ENCODE results near the gene FAM110D.

Gene FAM110D

GRCh38 chr1:26197813-26198212 is 38.9 kb downstream of the FAM110D start:
- no peaks in the 10 kb centered on the region for H3K36me3 ChIP-seq (ENCODE audit: insufficient read depth, low read length)
- H4K20me1 ChIP-seq (ENCODE audit: insufficient read depth, low read length, poor library complexity, severe bottlenecking) = no peaks in the 10 kb centered on the region
- H3F3A ChIP-seq (ENCODE audit: low read depth) = no peaks in the 10 kb centered on the region
- H3K4me1 ChIP-seq (ENCODE audit: insufficient read depth, low read length, poor library complexity, severe bottlenecking) = no peaks in the 10 kb centered on the region
- no peaks in the 10 kb centered on the region for H3K9me3 ChIP-seq (ENCODE audit: insufficient read depth, low read depth, low read length)
- H3K79me2 ChIP-seq (ENCODE audit: insufficient read depth, low read length) = no peaks in the 10 kb centered on the region
- H3K9ac ChIP-seq (ENCODE audit: low read depth, low read length, poor library complexity, severe bottlenecking) = no peak overlapping the region
- no peaks in the 10 kb centered on the region for H3K27me3 ChIP-seq (ENCODE audit: insufficient read depth, low read length, poor library complexity, severe bottlenecking)
- H2AFZ ChIP-seq (ENCODE audit: low read length) = no peak overlapping the region
- no peak for TF ChIP-seq CTCF (conservative IDR thresholded peaks at IDR 0.05; ENCODE audit: low read length)
- TF ChIP-seq EZH2phosphoT487 (IDR thresholded peaks at IDR 0.05; ENCODE audit: borderline replicate concordance) = no peak
- H3K4me3 ChIP-seq (ENCODE audit: low read length, poor library complexity, severe bottlenecking) = no peak overlapping the region
- H3K4me2 ChIP-seq (ENCODE audit: low read depth, low read length, poor library complexity, severe bottlenecking) = no peak overlapping the region
- no peaks in the 10 kb centered on the region for H3K9me2 ChIP-seq (replicated peaks; ENCODE audit: low read depth, low read length)

GRCh38 chr1:26200413-26200812 is 41.5 kb downstream of the FAM110D start:
- no peak overlapping the region for H3K4me2 ChIP-seq (ENCODE audit: low read depth, low read length, poor library complexity, severe bottlenecking)
- no peaks in the 10 kb centered on the region for H4K20me1 ChIP-seq (ENCODE audit: insufficient read depth, low read length, poor library complexity, severe bottlenecking)
- no peaks in the 10 kb centered on the region for H3K9me2 ChIP-seq (replicated peaks; ENCODE audit: low read depth, low read length)
- H3K27me3 ChIP-seq (ENCODE audit: insufficient read depth, low read length, poor library complexity, severe bottlenecking) = no peaks in the 10 kb centered on the region
- H2AFZ ChIP-seq (ENCODE audit: low read length) = no peak overlapping the region
- TF ChIP-seq CTCF (conservative IDR thresholded peaks at IDR 0.05; ENCODE audit: low read length) (no peak), EZH2phosphoT487 (IDR thresholded peaks at IDR 0.05; ENCODE audit: borderline replicate concordance) (no peak)
- no peak overlapping the region for H3K4me3 ChIP-seq (ENCODE audit: low read length, poor library complexity, severe bottlenecking)
- no peak overlapping the region for H3K9ac ChIP-seq (ENCODE audit: low read depth, low read length, poor library complexity, severe bottlenecking)
- peaks cover 7% of the 10 kb centered on the region for H3K4me1 ChIP-seq (ENCODE audit: insufficient read depth, low read length, poor library complexity, severe bottlenecking)
- no peaks in the 10 kb centered on the region for H3F3A ChIP-seq (ENCODE audit: low read depth)
- H3K79me2 ChIP-seq (ENCODE audit: insufficient read depth, low read length) = no peaks in the 10 kb centered on the region
- H3K9me3 ChIP-seq (ENCODE audit: insufficient read depth, low read depth, low read length) = no peaks in the 10 kb centered on the region
- H3K36me3 ChIP-seq (ENCODE audit: insufficient read depth, low read length) = no peaks in the 10 kb centered on the region

- H3K9me2 ChIP-seq (replicated peaks; ENCODE audit: low read depth, low read length) = no peaks in the 10 kb centered on the region
- no peak overlapping the region for H3K4me3 ChIP-seq (ENCODE audit: low read length, poor library complexity, severe bottlenecking)
- no peaks in the 10 kb centered on the region for H3K27me3 ChIP-seq (ENCODE audit: insufficient read depth, low read length, poor library complexity, severe bottlenecking)
- no peak overlapping the region for H3K9ac ChIP-seq (ENCODE audit: low read depth, low read length, poor library complexity, severe bottlenecking)
- peaks cover 7% of the 10 kb centered on the region for H3K4me1 ChIP-seq (ENCODE audit: insufficient read depth, low read length, poor library complexity, severe bottlenecking)
- H3K4me2 ChIP-seq (ENCODE audit: low read depth, low read length, poor library complexity, severe bottlenecking) = no peak overlapping the region
- H4K20me1 ChIP-seq (ENCODE audit: insufficient read depth, low read length, poor library complexity, severe bottlenecking) = no peaks in the 10 kb centered on the region
- no peaks in the 10 kb centered on the region for H3K79me2 ChIP-seq (ENCODE audit: insufficient read depth, low read length)
- no peaks in the 10 kb centered on the region for H3F3A ChIP-seq (ENCODE audit: low read depth)
- no peaks in the 10 kb centered on the region for H3K9me3 ChIP-seq (ENCODE audit: insufficient read depth, low read depth, low read length)
- H3K36me3 ChIP-seq (ENCODE audit: insufficient read depth, low read length) = no peaks in the 10 kb centered on the region
- H2AFZ ChIP-seq (ENCODE audit: low read length) = no peak overlapping the region
- no peak for TF ChIP-seq EZH2phosphoT487 (IDR thresholded peaks at IDR 0.05; ENCODE audit: borderline replicate concordance)
- peak; percentile 63 for TF ChIP-seq CTCF (conservative IDR thresholded peaks at IDR 0.05; ENCODE audit: low read length)
Observed at GRCh38 chr1:26203642-26204318, 44.9 kb downstream of the FAM110D start.

Data from Loucy (cell line).